ENCODE data around the gene ZC2HC1B. TPM values are rescaled to one million over a fixed set of nuclear protein-coding genes. Genes with fewer than 3 reads are reported as not detected.
"Not testable (repeated sequence)": the region's sequence is repeated elsewhere in the genome, so short reads cannot be mapped to it uniquely, and the experiment has no call there.

The ZC2HC1B gene
- total and polyA plus RNA-seq, 2 of the 8 experiments (the other 6 are each of a cell fraction or from before 2014, with no cell fraction given) = not detected

- not testable (repeated sequence) for DNase-seq (ENCODE audit: low read depth in 1 of 2, low spot score in 2 of 2); H2BK12ac ChIP-seq (ENCODE audit: low read depth, low read length); H3K79me2 ChIP-seq (ENCODE audit: control insufficient read depth in 1 of 2, insufficient read depth in 2 of 2, low read length in 2 of 2); H4K20me1 ChIP-seq (replicated peaks in 1 of 2; ENCODE audit: control insufficient read depth in 1 of 2, insufficient read depth in 2 of 2, low read length in 2 of 2); H3K4ac ChIP-seq (replicated peaks; ENCODE audit: insufficient read length, low read depth, low read length); H3K27ac ChIP-seq (ENCODE audit: low read depth, low read length); H3K18ac ChIP-seq (ENCODE audit: extremely low read depth, low read length); H2BK120ac ChIP-seq (replicated peaks; ENCODE audit: low read depth, low read length); H3K14ac ChIP-seq (ENCODE audit: insufficient read length); H3K4me3 ChIP-seq (ENCODE audit: extremely low read depth in 1 of 4, insufficient read depth in 2 of 4, low read depth in 3 of 4, low read length in 4 of 4); H2BK15ac ChIP-seq (ENCODE audit: low read length); H4K8ac ChIP-seq (ENCODE audit: extremely low read depth, insufficient read depth, low read length); H3K9ac ChIP-seq (replicated peaks in 1 of 4; ENCODE audit: extremely low read depth in 1 of 4, low read depth in 3 of 4, low read length in 3 of 4); H3K79me1 ChIP-seq (ENCODE audit: low read depth, low read length); H2BK5ac ChIP-seq (ENCODE audit: low read depth, low read length); H2BK20ac ChIP-seq (ENCODE audit: low read length); H3K4me1 ChIP-seq (replicated peaks in 1 of 4; ENCODE audit: control insufficient read depth in 3 of 4, insufficient read depth in 4 of 4, low read length in 3 of 4); FAIRE-seq; H3K27me3 ChIP-seq (replicated peaks in 1 of 4; ENCODE audit: control insufficient read depth in 3 of 4, extremely low read depth in 1 of 4, insufficient read depth in 3 of 4, low read length in 3 of 4); H3K23me2 ChIP-seq (ENCODE audit: low read depth, low read length); H4K5ac ChIP-seq (ENCODE audit: insufficient read length, low read depth, low read length); H3K56ac ChIP-seq (replicated peaks; ENCODE audit: insufficient read length, low read depth, low read length); H2AK5ac ChIP-seq (ENCODE audit: low read depth, low read length); H2AFZ ChIP-seq (ENCODE audit: low read length); H3K9me3 ChIP-seq (ENCODE audit: insufficient read depth in 2 of 2, low read depth in 1 of 2, low read length in 1 of 2); H4K91ac ChIP-seq (replicated peaks; ENCODE audit: insufficient read length, low read length); H3K23ac ChIP-seq (ENCODE audit: insufficient read length); H3K4me2 ChIP-seq (ENCODE audit: insufficient read depth in 1 of 2, low read depth in 2 of 2, low read length in 2 of 2)
- ChIA-PET CTCF (ENCODE audit: partially characterized antibody) (interaction anchor here (0.6 kb wide), 1 partner anchor 279 kb away, joined by 3 read pairs; no protein-coding TSS in a partner anchor), POLR2A (ENCODE audit: partially characterized antibody) (interaction anchor here (2.5 to 2.9 kb wide), 2 partner anchors 8 to 12 kb away, joined by 10 read pairs; partner anchors contain the start of gene LTV1)
- 95% methylated on average over 6 of the region's 6 CpGs; no CpG with 5 or more reads in 1 of the 2 experiments for WGBS, 2 experiments (ENCODE audit: extremely low coverage in 1 of 2, insufficient coverage in 1 of 2, insufficient read length in 1 of 2, insufficient replicate concordance in 2 of 2, low coverage in 1 of 2, low lambda C conversion rate in 2 of 2, missing lambda C conversion rate in 1 of 2)
- peaks cover 11 to 67% (median 28%) of the 10 kb centered on the region in 4 experiments; a peak in 7 of 8 replicates for H3K36me3 ChIP-seq (ENCODE audit: control insufficient read depth in 2 of 4, insufficient read depth in 4 of 4, low read length in 3 of 4)
These were observed 7.5 kb upstream of the ZC2HC1B start for GRCh38 chr6:143856762-143857161.
